CD4-positive, alpha-beta T cell treated with Interleukin-1 beta for 1 hour (primary cell): ENCODE data around the gene NECTIN2.
A peak's percentile ranks its signal among the peaks of the same experiment; 100 is the strongest.
"Not testable (repeated sequence)": the region's sequence is repeated elsewhere in the genome, so short reads cannot be mapped to it uniquely, and the experiment has no call there.

Experiments used
- DNase-seq, 2 donors: peaks; one replicate each; pipeline ENCODE4 v3.0.0-alpha.2; 2020 to 2022

NECTIN2 gene

DNA sequence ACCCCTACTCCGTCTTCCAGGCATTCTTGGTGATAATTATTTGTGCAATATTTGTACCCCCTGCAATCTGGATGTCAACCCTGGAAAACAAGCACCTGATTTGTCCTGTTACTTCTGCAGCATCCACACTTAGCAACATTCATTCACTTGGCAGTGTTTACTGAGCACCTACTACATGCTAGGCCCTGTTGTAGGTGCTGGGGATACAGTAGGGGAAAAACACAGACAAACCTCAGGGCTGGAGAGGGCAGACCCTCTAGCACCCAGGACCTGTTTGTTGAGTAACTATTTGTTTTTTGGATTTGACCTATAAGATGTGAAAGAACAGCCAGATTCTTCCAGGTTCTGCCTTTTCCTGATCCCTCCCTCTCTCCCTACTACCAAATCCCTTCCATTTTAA lies 9.5 kb downstream of the NECTIN2 start:
- no peak for DNase-seq

DNA sequence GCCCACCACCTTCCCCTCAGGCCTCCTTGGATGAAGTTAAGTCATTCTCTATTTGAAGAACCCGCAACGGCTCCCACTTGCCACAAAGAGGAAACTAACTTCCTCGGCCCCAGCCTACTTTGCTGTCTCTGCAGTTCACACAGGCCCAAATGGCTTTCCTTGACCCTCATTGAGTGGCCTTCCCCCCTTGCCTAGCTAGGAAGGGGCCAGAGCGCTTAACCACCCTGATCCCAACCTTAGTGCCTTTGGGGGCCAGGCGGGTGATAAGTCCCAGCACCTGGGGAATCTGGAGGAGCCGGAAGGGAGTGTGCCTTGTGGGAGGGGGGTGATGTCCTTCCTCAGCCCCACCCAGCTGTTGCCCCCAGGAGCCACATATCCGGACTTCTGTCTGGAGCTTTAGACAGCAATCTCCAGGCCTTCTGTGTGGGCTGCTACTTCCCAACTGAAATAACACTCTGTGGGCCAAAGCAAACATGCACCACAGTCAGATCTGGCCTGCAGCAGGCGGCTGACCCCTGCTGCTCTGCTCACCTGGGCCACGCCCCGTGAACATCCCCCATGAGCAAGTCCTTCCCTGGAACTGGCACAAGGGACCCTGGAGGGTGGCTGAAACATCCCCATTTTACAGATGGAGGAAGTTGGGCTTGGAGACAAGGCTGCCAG lies 10.5 kb downstream of the NECTIN2 start:
- DNase-seq, result no peak

DNA sequence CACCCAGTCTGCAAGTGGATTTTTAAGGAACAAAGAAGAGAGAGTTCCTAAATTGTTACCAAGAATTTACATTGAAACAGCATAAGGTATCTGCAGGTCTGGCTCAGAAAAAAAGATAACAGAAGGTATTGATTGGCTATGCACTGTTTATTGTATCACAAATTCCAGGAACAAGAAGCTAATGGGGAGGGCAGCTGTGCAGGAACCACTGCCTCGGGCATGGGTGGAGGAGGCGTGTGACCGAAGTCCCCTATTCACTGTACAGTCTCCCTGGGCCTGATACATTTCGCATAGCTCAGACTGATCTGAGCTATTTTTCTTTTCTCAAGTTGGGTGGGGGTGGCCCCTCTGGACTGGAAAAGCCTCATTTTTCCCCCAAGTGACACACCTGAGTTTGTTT lies 11.7 kb downstream of the NECTIN2 start:
- no peak for DNase-seq

DNA sequence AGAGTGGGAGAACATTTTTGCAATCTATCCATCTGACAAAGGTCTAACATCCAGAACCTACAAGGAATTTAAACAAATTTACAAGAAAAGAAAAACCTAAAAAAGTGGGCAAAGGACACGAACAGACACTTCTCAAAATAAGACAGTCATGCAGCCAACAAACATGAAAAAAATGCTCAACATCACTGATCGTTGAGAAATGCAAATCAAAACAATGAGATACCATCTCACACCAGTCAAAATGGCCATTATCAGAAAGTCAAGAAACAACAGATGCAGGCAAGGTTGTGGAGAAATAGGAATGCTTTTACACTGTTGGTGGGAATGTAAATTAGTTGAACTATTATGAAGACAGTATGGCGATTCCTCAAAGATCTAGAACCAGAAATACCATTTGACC lies 15.5 kb downstream of the NECTIN2 start:
- not testable (repeated sequence) for DNase-seq

DNA sequence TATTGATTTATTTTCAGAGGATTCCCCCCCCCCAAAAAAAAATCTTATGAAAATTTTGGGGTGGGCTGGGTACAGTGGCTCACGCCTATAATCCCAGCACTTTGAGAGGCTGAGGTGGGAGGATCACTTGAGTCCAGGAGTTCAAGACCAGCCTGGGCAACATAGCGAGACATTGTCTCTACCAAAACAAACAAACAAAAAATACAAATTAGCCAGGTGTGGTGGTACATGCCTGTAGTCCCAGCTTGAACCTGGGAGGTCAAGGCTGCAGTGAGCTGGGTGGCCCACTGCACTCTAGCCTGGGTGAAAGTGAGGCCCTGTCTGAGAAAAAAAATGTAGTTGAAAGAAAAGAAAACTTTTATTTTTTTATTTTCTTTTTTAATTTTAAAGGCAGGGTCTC lies 17.9 kb downstream of the NECTIN2 start:
- DNase-seq, result no peak

DNA sequence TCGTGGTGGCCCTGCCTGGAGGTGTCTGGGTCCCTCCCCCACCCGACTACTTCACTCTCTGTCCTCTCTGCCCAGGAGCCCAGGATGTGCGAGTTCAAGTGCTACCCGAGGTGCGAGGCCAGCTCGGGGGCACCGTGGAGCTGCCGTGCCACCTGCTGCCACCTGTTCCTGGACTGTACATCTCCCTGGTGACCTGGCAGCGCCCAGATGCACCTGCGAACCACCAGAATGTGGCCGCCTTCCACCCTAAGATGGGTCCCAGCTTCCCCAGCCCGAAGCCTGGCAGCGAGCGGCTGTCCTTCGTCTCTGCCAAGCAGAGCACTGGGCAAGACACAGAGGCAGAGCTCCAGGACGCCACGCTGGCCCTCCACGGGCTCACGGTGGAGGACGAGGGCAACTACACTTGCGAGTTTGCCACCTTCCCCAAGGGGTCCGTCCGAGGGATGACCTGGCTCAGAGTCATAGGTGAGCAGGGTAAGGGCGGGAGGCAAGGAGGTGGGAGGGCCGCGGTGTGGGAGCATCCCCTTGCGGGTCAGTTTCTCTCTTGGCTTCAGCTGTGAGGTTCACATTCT lies 19.2 kb downstream of the NECTIN2 start:
- no peak for DNase-seq

DNA sequence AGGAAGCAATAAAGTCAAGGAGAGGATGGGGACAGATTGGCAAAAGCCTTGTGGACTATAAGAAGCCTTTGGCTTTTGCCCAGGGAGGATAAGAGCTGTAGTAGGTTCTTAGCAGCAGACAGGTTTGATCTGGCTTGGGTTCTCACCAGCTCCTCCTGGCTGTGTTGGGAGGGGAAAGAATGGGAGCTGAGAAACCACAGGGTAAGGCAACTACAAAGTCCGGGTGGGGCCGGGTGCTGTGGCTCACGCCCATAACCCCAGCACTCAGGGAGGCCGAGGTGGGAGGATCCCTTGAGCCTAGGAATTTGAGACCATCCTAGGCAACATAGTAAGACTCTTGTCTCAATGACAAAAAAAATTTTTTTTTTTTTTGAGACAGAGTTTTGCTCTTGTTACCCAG lies 20.6 kb downstream of the NECTIN2 start:
- DNase-seq, result no peak

DNA sequence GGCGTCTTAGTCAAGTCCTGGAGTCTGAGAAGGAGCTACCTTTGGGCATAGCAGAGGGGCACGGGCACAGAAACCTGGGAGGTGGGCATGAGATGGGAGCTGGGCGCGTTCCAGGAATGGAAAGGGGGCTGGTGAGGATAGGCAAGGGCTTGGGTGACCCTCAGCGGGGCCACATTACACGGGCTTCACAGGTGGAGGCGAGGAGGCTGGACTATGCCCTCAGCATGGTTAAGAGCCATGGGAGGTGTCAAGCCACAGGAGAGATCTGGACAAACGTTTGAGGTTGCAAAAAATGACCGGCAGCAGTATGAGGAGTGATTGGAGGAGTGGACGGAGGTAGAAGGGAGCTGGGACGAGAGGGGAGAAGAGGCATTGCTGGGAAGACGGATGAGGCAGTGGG lies 21.5 kb downstream of the NECTIN2 start:
- DNase-seq, result no peak

DNA sequence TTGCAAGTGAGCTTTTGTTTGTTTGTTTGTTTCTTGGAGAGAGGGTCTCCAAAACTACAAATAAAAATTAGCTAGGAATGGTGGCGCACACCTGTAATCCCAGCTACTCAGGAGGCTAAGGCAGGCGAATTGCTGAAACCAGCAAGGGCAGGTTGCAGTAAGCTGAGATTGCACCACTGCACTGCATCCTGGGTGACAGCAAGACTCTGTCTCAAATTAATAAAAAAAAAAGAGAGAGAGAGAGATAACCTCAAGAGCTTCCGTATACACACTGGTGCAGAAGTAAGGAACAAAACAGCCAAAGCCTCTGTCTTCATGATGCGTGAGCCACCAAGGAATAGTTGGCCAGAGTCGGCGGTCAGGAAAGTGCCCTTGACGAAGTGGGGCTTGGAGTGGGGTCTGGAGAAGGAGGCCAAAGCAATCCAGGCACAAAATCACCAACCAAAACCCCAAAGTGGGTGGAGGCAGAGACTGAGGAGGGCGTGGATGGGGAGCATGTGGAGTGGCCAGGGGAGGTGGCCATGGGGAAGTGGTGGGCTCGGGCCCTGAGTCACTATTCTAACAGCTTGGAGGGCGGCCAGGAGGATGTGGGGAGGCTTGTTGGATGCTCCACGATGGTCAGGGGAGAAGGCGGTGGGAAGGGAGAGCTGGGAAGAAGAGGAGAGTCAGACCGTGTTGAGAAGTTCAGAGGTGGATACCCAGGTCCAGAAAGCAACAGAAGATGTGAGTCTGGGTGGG lies 23.8 kb downstream of the NECTIN2 start:
- DNase-seq, result peak in 1 of 2 donors; percentile 13

DNA sequence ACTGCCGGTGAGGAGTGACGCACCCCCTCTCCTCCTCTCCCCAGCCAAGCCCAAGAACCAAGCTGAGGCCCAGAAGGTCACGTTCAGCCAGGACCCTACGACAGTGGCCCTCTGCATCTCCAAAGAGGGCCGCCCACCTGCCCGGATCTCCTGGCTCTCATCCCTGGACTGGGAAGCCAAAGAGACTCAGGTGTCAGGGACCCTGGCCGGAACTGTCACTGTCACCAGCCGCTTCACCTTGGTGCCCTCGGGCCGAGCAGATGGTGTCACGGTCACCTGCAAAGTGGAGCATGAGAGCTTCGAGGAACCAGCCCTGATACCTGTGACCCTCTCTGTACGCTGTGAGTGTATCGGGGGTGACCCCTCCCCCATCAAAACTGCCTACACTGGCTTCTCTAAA lies 25.7 kb downstream of the NECTIN2 start:
- no peak for DNase-seq

DNA sequence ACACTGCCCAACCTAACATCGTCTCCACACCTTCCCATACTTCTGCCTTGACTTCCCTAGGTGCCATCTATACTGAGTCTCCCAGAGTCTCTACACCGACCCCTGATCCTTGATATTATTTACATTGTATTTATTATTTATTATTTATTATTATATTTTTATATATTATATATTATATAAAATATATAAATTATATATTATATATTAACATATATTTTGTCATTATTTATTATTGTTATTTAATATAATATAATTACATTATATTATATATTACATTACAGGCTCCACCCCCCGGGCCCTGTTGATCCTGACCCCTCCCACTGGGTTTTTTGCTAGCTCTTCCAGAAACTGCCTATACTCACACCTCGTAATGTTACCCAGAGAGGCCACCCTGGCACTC lies 26.6 kb downstream of the NECTIN2 start:
- DNase-seq, result no peak

DNA sequence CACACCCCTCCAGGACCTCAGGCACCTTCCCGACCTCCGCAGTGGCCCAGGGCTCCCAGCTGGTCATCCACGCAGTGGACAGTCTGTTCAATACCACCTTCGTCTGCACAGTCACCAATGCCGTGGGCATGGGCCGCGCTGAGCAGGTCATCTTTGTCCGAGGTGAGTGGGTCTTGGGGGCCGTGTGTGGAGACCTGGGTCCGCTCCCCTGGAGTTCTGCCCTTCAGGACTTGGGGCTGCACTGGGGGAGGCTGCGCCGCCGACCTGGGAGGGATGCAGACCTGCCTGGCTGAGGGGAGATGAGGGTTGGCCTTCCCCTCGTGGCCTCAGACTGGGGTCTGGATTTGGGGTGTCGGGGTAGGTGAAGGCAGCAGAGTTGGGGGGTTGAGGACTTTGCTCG lies 28.2 kb downstream of the NECTIN2 start:
- no peak for DNase-seq

DNA sequence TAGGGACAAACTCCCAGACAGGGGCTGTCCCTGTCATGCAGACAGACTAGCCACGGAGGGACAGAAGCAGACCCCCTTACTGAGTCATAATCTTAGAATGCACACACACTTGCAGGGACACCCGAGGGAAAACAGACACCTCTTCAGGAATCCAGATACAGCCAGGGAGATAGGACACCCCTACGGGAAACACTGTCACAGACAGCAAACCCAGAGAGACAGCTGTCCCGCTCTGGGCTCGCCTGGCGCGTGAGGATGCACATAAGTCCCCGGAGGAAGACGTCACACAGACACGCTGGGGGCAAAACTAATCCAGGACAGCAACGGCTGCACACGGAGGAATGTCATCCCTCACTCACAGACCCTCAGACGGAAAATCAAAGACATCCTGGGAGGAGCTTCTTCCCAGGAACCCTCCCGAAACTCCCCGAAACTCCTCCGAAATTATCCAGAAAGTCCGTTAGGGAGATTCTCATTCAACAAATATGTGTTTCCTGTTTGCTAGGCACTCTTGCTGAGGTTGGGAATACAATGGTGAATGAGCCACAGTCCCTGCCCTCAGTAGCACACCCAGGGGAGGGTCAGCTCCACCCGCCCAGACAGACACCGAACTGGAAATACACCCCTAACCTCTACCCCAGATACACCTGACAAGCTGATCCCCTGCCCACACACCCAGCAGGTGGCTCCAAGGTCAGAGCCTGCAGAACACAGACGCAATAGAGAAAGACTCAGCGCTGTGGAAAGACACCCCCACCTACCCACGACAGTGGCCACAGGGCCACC lies 29.8 kb downstream of the NECTIN2 start:
- no peak for DNase-seq

DNA sequence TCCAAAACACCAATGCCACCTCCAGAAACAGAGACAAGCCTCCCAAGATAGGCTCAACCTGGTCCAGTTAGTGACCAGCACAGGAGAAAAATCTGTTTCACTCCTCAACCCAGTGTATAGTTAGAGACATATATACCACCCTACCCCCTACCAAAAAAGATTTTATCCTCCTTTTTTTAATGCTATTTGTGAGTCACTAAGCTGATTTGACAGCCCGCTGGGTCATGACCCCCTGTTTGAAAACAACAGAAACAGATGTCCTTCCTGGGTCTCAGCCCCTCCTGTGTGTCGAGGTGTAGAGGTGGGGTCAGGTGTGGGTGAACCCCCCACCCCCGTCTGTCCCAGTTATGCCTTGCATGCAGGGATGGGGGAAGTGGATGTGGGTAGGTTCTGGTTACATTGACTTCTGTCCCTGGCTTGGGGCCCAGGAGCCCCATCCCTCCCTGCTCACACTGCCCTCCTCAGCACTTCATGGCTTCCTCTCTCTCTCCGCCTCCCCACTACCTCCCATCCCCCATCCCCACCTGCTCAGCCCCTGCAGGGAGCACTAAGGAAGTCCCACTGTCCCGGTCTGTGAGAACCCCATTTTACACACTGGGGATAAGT lies 30.9 kb downstream of the NECTIN2 start:
- DNase-seq, result no peak

DNA sequence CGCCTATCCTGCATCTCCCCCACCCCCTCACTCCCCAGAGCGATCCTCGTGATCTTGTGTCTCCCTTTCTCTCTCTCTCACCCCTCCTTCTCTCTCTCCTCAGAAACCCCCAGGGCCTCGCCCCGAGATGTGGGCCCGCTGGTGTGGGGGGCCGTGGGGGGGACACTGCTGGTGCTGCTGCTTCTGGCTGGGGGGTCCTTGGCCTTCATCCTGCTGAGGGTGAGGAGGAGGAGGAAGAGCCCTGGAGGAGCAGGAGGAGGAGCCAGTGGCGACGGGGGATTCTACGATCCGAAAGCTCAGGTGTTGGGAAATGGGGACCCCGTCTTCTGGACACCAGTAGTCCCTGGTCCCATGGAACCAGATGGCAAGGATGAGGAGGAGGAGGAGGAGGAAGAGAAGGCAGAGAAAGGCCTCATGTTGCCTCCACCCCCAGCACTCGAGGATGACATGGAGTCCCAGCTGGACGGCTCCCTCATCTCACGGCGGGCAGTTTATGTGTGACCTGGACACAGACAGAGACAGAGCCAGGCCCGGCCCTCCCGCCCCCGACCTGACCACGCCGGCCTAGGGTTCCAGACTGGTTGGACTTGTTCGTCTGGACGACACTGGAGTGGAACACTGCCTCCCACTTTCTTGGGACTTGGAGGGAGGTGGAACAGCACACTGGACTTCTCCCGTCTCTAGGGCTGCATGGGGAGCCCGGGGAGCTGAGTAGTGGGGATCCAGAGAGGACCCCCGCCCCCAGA lies 32.2 kb downstream of the NECTIN2 start:
- DNase-seq, result no peak

DNA sequence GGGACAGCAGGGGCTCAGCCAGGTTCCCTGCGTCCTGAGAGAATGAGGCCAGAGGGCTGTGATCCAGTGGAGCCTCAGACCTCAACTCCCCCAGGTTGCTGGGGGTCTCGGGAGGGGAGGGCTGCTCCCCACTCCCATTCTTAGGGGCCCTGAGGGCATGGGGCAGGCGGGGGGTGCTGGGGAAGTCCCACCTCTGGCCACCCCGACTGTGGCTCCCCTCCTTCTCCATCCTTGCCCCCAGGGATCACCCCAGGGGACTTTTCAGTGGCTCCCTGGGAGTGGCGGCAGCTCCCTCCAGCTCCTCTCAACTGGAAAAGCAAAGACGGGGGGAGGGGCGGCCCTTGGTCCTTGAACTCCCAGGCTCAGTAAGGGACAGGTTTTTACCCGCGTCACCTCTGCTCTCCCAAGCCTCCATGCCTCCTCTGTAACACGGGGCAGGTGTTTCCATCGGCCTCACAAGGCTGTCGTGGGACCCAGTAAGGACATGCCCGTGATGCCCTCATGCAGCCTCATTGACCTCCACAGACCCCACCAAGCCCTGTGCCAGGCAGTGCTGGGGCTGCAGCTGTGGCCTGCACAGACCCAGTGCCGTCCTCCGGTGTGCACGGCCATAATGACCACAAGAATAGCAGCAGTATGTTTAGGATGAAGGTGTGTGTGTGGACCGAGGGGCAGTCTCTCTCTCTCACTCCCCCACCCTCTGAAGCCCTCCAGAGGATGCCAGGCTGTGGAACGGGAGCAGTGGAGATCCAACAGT lies 33.4 kb downstream of the NECTIN2 start:
- DNase-seq, result no peak

DNA sequence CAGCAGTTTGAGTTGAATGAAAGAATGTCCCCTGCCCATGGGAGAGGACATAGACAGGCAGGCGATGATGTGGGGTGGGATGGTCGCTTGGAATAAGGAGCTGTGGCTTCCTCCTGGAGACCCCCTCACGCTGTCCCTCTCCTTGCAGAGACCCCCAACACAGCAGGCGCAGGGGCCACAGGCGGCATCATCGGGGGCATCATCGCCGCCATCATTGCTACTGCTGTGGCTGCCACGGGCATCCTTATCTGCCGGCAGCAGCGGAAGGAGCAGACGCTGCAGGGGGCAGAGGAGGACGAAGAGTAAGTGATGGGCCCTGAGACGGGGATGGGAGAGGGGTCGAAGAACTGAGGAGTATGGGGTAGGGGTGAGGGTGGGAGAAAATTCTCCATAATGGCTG lies 36.0 kb downstream of the NECTIN2 start:
- DNase-seq, result no peak

DNA sequence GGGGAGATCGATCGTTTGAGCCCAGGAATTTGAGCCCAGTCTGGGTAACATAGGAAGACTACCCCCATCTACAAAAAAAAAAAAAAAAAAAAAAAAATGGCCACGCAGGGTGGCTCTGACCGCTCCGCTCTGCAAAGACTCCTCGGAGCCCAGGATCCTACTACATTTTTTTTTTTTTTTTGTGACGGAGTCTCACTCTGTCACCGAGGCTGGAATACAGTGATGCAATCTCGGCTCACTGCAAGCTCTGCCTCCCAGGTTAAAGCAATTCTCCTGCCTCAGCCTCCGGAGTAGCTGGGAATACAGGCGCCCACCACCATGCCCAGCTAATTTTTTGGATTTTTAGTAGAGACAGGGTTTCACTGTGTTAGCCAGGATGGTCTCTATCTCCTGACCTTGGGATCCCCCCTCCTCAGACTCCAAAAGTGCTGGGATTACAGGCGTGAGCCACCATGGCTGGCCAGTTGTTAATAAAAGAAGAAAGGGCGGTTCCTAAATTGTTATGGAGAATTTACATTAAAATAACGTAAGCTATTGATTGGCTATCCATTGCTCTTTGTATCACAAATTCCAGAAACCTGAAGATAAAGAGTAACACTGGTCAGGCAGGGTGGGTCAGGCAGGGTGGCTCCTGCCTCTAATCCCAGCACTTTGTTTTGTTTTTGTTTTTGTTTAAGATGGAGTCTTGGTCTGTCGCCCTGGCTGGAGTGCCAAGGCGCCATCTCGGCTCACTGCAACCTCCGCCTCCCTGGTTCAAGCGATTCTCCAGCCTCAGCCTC lies 36.7 kb downstream of the NECTIN2 start:
- not testable (repeated sequence) for DNase-seq

DNA sequence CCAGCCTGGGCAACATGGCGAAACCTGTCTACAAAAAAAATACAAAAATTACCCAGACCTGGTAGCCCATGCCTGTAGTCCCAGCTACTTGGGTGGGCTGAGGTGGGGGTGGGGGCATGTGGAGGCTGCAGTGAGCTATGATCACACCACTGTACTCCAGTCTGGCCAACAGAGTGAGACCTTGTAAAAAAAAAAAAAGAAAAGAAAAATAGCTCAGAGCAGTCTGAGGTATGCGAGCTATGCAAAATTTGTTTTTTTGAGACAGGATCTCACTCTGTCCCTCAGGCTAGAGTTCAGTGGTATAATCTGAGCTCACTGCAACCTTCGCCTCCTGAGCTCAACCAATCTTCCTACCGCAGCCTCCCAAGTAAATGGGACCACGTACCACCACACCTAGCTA lies 37.8 kb downstream of the NECTIN2 start:
- no peak for DNase-seq

DNA sequence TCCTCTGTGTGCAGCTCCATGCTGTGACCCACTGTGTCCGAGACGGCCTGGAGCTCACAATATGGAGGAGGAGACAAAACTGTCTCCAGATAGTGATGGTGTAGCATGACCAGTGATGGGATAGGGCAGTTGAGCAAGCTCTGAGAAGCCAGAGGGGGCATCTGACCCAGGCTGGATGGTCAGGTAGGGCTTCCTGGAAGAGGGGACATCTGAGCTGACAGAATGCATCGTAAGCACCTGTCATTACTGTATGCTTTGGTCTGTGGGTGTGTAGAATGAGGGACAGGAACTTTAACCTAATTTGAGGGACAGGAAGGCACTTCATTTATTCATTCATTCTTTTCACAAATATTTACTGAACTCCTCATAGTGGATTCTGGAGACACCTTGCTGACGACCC lies 38.5 kb downstream of the NECTIN2 start:
- no peak for DNase-seq

DNA sequence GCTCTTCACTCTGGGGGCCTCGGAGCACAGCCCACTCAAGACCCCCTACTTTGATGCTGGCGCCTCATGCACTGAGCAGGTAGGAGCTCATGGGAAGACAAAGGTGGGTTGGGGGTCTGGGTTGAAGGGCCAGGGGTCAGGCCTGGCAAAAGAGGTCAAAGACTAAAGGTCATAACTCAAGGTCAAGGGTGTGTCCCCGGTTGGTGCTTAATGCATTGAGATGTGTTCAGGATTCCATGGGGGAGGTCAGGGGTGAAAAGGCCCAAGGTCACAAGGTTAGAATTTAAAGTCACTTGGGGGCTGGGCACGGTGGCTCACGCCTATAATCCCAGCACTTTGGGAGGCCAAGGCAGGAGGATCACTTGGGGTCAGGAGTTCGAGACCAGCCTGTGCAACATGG lies 40.0 kb downstream of the NECTIN2 start:
- no peak for DNase-seq
